ENCODE measurements around the gene NOCT.
"Not testable (repeated sequence)": the region's sequence is repeated elsewhere in the genome, so short reads cannot be mapped to it uniquely, and the experiment has no call there.

Gene NOCT

GRCh38 chr4:139003668-139004067 lies 11.9 kb upstream of the NOCT start (continued):
- TF ChIP-seq ZNF518A (tag by site-specific recombination; conservative IDR thresholded peaks at IDR 0.05; ENCODE audit: low read depth) (peak; percentile 89), ZNF555 (tag by site-specific recombination; conservative IDR thresholded peaks at IDR 0.05) (peak; percentile 85), AEBP2 (tag by site-specific recombination; IDR thresholded peaks at IDR 0.05; ENCODE audit: borderline replicate concordance) (0 out of 2 replicates have a peak, but pooled peaks have one; percentile 51), ZNF202 (tag by site-specific recombination; IDR thresholded peaks at IDR 0.05; ENCODE audit: borderline replicate concordance) (peak; percentile 69; the same call in 1 of the 2 replicates)

- Histone ChIP-seq H3K36me3 (ENCODE audit: control insufficient read depth in 2 of 2, insufficient read depth in 1 of 2, low read length in 2 of 2) (no peaks in the 10 kb centered on the region), H3K27ac (ENCODE audit: extremely low read depth, low read depth, low read length) (no peak overlapping the region), H3K9me3 (ENCODE audit: control insufficient read depth, insufficient read depth, low read depth, low read length) (no peaks in the 10 kb centered on the region), H3K4me1 (ENCODE audit: control insufficient read depth, insufficient read depth, low read length) (no peaks in the 10 kb centered on the region), H3K4me3 (ENCODE audit: low read depth, low read length) (no peak overlapping the region)
- ChIA-PET POLR2A (interaction anchor here (0.7 to 0.9 kb wide), 2 partner anchors 10 to 759 kb away, joined by 3 to 5 read pairs; partner anchors contain the start of gene NOCT), CTCF (no interaction called here)
- TF ChIP-seq ZNF768 (tag by site-specific recombination; IDR thresholded peaks at IDR 0.05) (no peak), ZNF391 (tag by site-specific recombination; IDR thresholded peaks at IDR 0.05; ENCODE audit: borderline replicate concordance, low read depth) (no peak), RBAK (tag by site-specific recombination; IDR thresholded peaks at IDR 0.05) (no peak), ZNF335 (tag by site-specific recombination; conservative IDR thresholded peaks at IDR 0.05) (peak; percentile 42; the same call in 1 of the 2 replicates)
Measured at GRCh38 chr4:139005774-139006173, 9.8 kb upstream of the NOCT start.

GRCh38 chr4:139007640-139008039 lies 7.9 kb upstream of the NOCT start:
- Histone ChIP-seq H3K9me3 (ENCODE audit: control insufficient read depth, insufficient read depth, low read depth, low read length) (no peaks in the 10 kb centered on the region), H3K4me1 (ENCODE audit: control insufficient read depth, insufficient read depth, low read length) (no peaks in the 10 kb centered on the region), H3K27ac (ENCODE audit: extremely low read depth, low read depth, low read length) (no peak overlapping the region), H3K4me3 (ENCODE audit: low read depth, low read length) (no peak overlapping the region), H3K36me3 (ENCODE audit: control insufficient read depth in 2 of 2, insufficient read depth in 1 of 2, low read length in 2 of 2) (no peaks in the 10 kb centered on the region)
- POLR2A ChIA-PET: no interaction called here
- TF ChIP-seq GLIS1 (tag by site-specific recombination; IDR thresholded peaks at IDR 0.05) (0 out of 2 replicates have a peak, but pooled peaks have one; percentile 25), SETDB1 (IDR thresholded peaks at IDR 0.05; ENCODE audit: insufficient read length, low read length) (peak; percentile 77), ZFP37 (tag by site-specific recombination; IDR thresholded peaks at IDR 0.05) (no peak), ZNF701 (tag by site-specific recombination; IDR thresholded peaks at IDR 0.05) (no peak), ZBTB11 (tag by site-specific recombination; conservative IDR thresholded peaks at IDR 0.05; ENCODE audit: low read depth) (no peak), ZNF530 (tag by site-specific recombination; IDR thresholded peaks at IDR 0.05; ENCODE audit: low read depth) (no peak), ZNF843 (tag by site-specific recombination; IDR thresholded peaks at IDR 0.05) (no peak), ZNF426 (tag by site-specific recombination; IDR thresholded peaks at IDR 0.05) (no peak)
- CTCF ChIA-PET: no interaction called here

- CTCF ChIA-PET; POLR2A ChIA-PET; H3K36me3 ChIP-seq (ENCODE audit: control insufficient read depth in 2 of 2, insufficient read depth in 1 of 2, low read length in 2 of 2): not testable (repeated sequence)
Measured at GRCh38 chr4:139008278-139008677, 7.3 kb upstream of the NOCT start.

More at GRCh38 chr4:139008278-139008677, 7.3 kb upstream of the NOCT start:
- not testable (repeated sequence) for H3K9me3 ChIP-seq (ENCODE audit: control insufficient read depth, insufficient read depth, low read depth, low read length); H3K4me3 ChIP-seq (ENCODE audit: low read depth, low read length); H3K27ac ChIP-seq (ENCODE audit: extremely low read depth, low read depth, low read length); H3K4me1 ChIP-seq (ENCODE audit: control insufficient read depth, insufficient read depth, low read length)
